ENCODE results near the gene B3GALT6.

Gene B3GALT6

GRCh38 chr1:1222575-1223225, 9.3 kb upstream of the B3GALT6 start:
- no peaks in the 10 kb centered on the region for H3K9me3 ChIP-seq (ENCODE audit: control insufficient read depth, insufficient read depth, low read length)
- no peak overlapping the region for H3K9ac ChIP-seq (ENCODE audit: low read depth, low read length)
- no peaks in the 10 kb centered on the region for H3K4me1 ChIP-seq (ENCODE audit: control insufficient read depth, insufficient read depth, low read length)
- H3K36me3 ChIP-seq (ENCODE audit: control insufficient read depth, insufficient read depth, low read length) = peaks cover 28% of the 10 kb centered on the region
- no peak overlapping the region for H3K4me3 ChIP-seq (ENCODE audit: low read depth, low read length)
- no peaks in the 10 kb centered on the region for H3K27me3 ChIP-seq (ENCODE audit: control insufficient read depth, insufficient read depth, low read length)

GRCh38 chr1:1223321-1223720, 8.7 kb upstream of the B3GALT6 start:
- H3K9me3 ChIP-seq (ENCODE audit: control insufficient read depth, insufficient read depth, low read length) = no peaks in the 10 kb centered on the region
- H3K9ac ChIP-seq (ENCODE audit: low read depth, low read length) = no peak overlapping the region
- no peak overlapping the region for H3K4me3 ChIP-seq (ENCODE audit: low read depth, low read length)
- no peaks in the 10 kb centered on the region for H3K27me3 ChIP-seq (ENCODE audit: control insufficient read depth, insufficient read depth, low read length)
- no peaks in the 10 kb centered on the region for H3K4me1 ChIP-seq (ENCODE audit: control insufficient read depth, insufficient read depth, low read length)
- peaks cover 27% of the 10 kb centered on the region for H3K36me3 ChIP-seq (ENCODE audit: control insufficient read depth, insufficient read depth, low read length)

- no peak overlapping the region for H3K9ac ChIP-seq (ENCODE audit: low read depth, low read length)
- H3K4me1 ChIP-seq (ENCODE audit: control insufficient read depth, insufficient read depth, low read length) = no peaks in the 10 kb centered on the region
- no peaks in the 10 kb centered on the region for H3K9me3 ChIP-seq (ENCODE audit: control insufficient read depth, insufficient read depth, low read length)
- H3K27me3 ChIP-seq (ENCODE audit: control insufficient read depth, insufficient read depth, low read length) = no peaks in the 10 kb centered on the region
- H3K4me3 ChIP-seq (ENCODE audit: low read depth, low read length) = no peak overlapping the region
- H3K36me3 ChIP-seq (ENCODE audit: control insufficient read depth, insufficient read depth, low read length) = peaks cover 23% of the 10 kb centered on the region
These were observed 8.1 kb upstream of the B3GALT6 start for GRCh38 chr1:1223891-1224290.

GRCh38 chr1:1225238-1225845, 6.7 kb upstream of the B3GALT6 start:
- Histone ChIP-seq H3K9ac (ENCODE audit: low read depth, low read length) (no peak overlapping the region), H3K36me3 (ENCODE audit: control insufficient read depth, insufficient read depth, low read length) (peaks cover 25% of the 10 kb centered on the region)

GRCh38 chr1:1225913-1226312, 6.1 kb upstream of the B3GALT6 start:
- Histone ChIP-seq H3K36me3 (ENCODE audit: control insufficient read depth, insufficient read depth, low read length) (peaks cover 25% of the 10 kb centered on the region), H3K27me3 (ENCODE audit: control insufficient read depth, insufficient read depth, low read length) (no peaks in the 10 kb centered on the region), H3K4me1 (ENCODE audit: control insufficient read depth, insufficient read depth, low read length) (no peaks in the 10 kb centered on the region), H3K4me3 (ENCODE audit: low read depth, low read length) (no peak overlapping the region), H3K9ac (ENCODE audit: low read depth, low read length) (no peak overlapping the region), H3K9me3 (ENCODE audit: control insufficient read depth, insufficient read depth, low read length) (no peaks in the 10 kb centered on the region)

More at GRCh38 chr1:1225238-1225845, 6.7 kb upstream of the B3GALT6 start:
- Histone ChIP-seq H3K9me3 (ENCODE audit: control insufficient read depth, insufficient read depth, low read length) (no peaks in the 10 kb centered on the region), H3K27me3 (ENCODE audit: control insufficient read depth, insufficient read depth, low read length) (no peaks in the 10 kb centered on the region), H3K4me1 (ENCODE audit: control insufficient read depth, insufficient read depth, low read length) (no peaks in the 10 kb centered on the region), H3K4me3 (ENCODE audit: low read depth, low read length) (no peak overlapping the region)

GRCh38 chr1:1226566-1227362, 5.3 kb upstream of the B3GALT6 start:
- no peaks in the 10 kb centered on the region for H3K9me3 ChIP-seq (ENCODE audit: control insufficient read depth, insufficient read depth, low read length)
- H3K9ac ChIP-seq (ENCODE audit: low read depth, low read length) = no peak overlapping the region
- H3K4me1 ChIP-seq (ENCODE audit: control insufficient read depth, insufficient read depth, low read length) = no peaks in the 10 kb centered on the region
- peaks cover 25% of the 10 kb centered on the region for H3K36me3 ChIP-seq (ENCODE audit: control insufficient read depth, insufficient read depth, low read length)
- H3K4me3 ChIP-seq (ENCODE audit: low read depth, low read length) = no peak overlapping the region
- H3K27me3 ChIP-seq (ENCODE audit: control insufficient read depth, insufficient read depth, low read length) = no peaks in the 10 kb centered on the region

- peaks cover 21% of the 10 kb centered on the region for H3K36me3 ChIP-seq (ENCODE audit: control insufficient read depth, insufficient read depth, low read length)
- H3K4me1 ChIP-seq (ENCODE audit: control insufficient read depth, insufficient read depth, low read length) = no peaks in the 10 kb centered on the region
- no peaks in the 10 kb centered on the region for H3K9me3 ChIP-seq (ENCODE audit: control insufficient read depth, insufficient read depth, low read length)
- H3K27me3 ChIP-seq (ENCODE audit: control insufficient read depth, insufficient read depth, low read length) = no peaks in the 10 kb centered on the region
- no peak overlapping the region for H3K9ac ChIP-seq (ENCODE audit: low read depth, low read length)
- no peak overlapping the region for H3K4me3 ChIP-seq (ENCODE audit: low read depth, low read length)
These were observed 4.7 kb upstream of the B3GALT6 start for GRCh38 chr1:1227386-1227785.

- Histone ChIP-seq H3K4me1 (ENCODE audit: control insufficient read depth, insufficient read depth, low read length) (no peaks in the 10 kb centered on the region), H3K4me3 (ENCODE audit: low read depth, low read length) (no peak overlapping the region), H3K9me3 (ENCODE audit: control insufficient read depth, insufficient read depth, low read length) (no peaks in the 10 kb centered on the region), H3K36me3 (ENCODE audit: control insufficient read depth, insufficient read depth, low read length) (peaks cover 13% of the 10 kb centered on the region), H3K27me3 (ENCODE audit: control insufficient read depth, insufficient read depth, low read length) (no peaks in the 10 kb centered on the region), H3K9ac (ENCODE audit: low read depth, low read length) (no peak overlapping the region)
These were observed 3.9 kb upstream of the B3GALT6 start for GRCh38 chr1:1228187-1228586.

GRCh38 chr1:1228596-1229321, 3.3 kb upstream of the B3GALT6 start:
- Histone ChIP-seq H3K36me3 (ENCODE audit: control insufficient read depth, insufficient read depth, low read length) (peaks cover 11% of the 10 kb centered on the region), H3K4me1 (ENCODE audit: control insufficient read depth, insufficient read depth, low read length) (no peaks in the 10 kb centered on the region), H3K9ac (ENCODE audit: low read depth, low read length) (no peak overlapping the region), H3K4me3 (ENCODE audit: low read depth, low read length) (no peak overlapping the region), H3K9me3 (ENCODE audit: control insufficient read depth, insufficient read depth, low read length) (no peaks in the 10 kb centered on the region), H3K27me3 (ENCODE audit: control insufficient read depth, insufficient read depth, low read length) (no peaks in the 10 kb centered on the region)

GRCh38 chr1:1229770-1230169, 2.3 kb upstream of the B3GALT6 start:
- Histone ChIP-seq H3K4me3 (ENCODE audit: low read depth, low read length) (no peak overlapping the region), H3K9me3 (ENCODE audit: control insufficient read depth, insufficient read depth, low read length) (no peaks in the 10 kb centered on the region), H3K4me1 (ENCODE audit: control insufficient read depth, insufficient read depth, low read length) (no peaks in the 10 kb centered on the region), H3K9ac (ENCODE audit: low read depth, low read length) (no peak overlapping the region), H3K36me3 (ENCODE audit: control insufficient read depth, insufficient read depth, low read length) (peaks cover 14% of the 10 kb centered on the region), H3K27me3 (ENCODE audit: control insufficient read depth, insufficient read depth, low read length) (no peaks in the 10 kb centered on the region)

GRCh38 chr1:1230656-1231399, 1.2 kb upstream of the B3GALT6 start:
- H3K27me3 ChIP-seq (ENCODE audit: control insufficient read depth, insufficient read depth, low read length) = no peaks in the 10 kb centered on the region
- H3K9ac ChIP-seq (ENCODE audit: low read depth, low read length) = peak overlapping the region; percentile 67
- peak overlapping the region; percentile 57 for H3K4me3 ChIP-seq (ENCODE audit: low read depth, low read length)
- H3K4me1 ChIP-seq (ENCODE audit: control insufficient read depth, insufficient read depth, low read length) = no peaks in the 10 kb centered on the region
- H3K9me3 ChIP-seq (ENCODE audit: control insufficient read depth, insufficient read depth, low read length) = no peaks in the 10 kb centered on the region
- peaks cover 16% of the 10 kb centered on the region for H3K36me3 ChIP-seq (ENCODE audit: control insufficient read depth, insufficient read depth, low read length)
